Measurements from ENCODE around the gene C2CD2. TPM values are rescaled to one million over a fixed set of nuclear protein-coding genes. Genes with fewer than 3 reads are reported as not detected.

Gene C2CD2
- total RNA-seq, 1 donor from 2014 or later = 18.1 TPM

- DNase-seq (ENCODE audit: low spot score) = no peak
- no peak overlapping the region for H3K27ac Mint-ChIP-seq (ENCODE audit: unreplicated experiment)
- TF ChIP-seq CTCF (IDR thresholded peaks at IDR 0.05) = no peak
- H3K4me3 Mint-ChIP-seq (ENCODE audit: unreplicated experiment) = no peak overlapping the region
- no peaks in the 10 kb centered on the region for H3K27me3 Mint-ChIP-seq (ENCODE audit: low read depth)
- H3K4me1 Mint-ChIP-seq (ENCODE audit: low read depth) = peaks cover 6% of the 10 kb centered on the region
- peaks cover 13% of the 10 kb centered on the region for H3K9me3 Mint-ChIP-seq (ENCODE audit: low read depth)
- peaks cover 12% of the 10 kb centered on the region for H3K36me3 Mint-ChIP-seq (ENCODE audit: low read depth)
Measured at GRCh38 chr21:41845310-41846032, 108.3 kb downstream of the C2CD2 start.

GRCh38 chr21:41843584-41843983, 110.2 kb downstream of the C2CD2 start:
- peaks cover 15% of the 10 kb centered on the region for H3K9me3 Mint-ChIP-seq (ENCODE audit: low read depth)
- no peaks in the 10 kb centered on the region for H3K27me3 Mint-ChIP-seq (ENCODE audit: low read depth)
- no peak for TF ChIP-seq CTCF (IDR thresholded peaks at IDR 0.05)
- no peak overlapping the region for H3K4me3 Mint-ChIP-seq (ENCODE audit: unreplicated experiment)
- H3K27ac Mint-ChIP-seq (ENCODE audit: unreplicated experiment) = no peak overlapping the region
- DNase-seq (ENCODE audit: low spot score) = no peak
- peaks cover 6% of the 10 kb centered on the region for H3K4me1 Mint-ChIP-seq (ENCODE audit: low read depth)
- H3K36me3 Mint-ChIP-seq (ENCODE audit: low read depth) = peaks cover 16% of the 10 kb centered on the region

GRCh38 chr21:41840880-41841279, 112.9 kb downstream of the C2CD2 start:
- Mint-ChIP-seq H3K27ac (ENCODE audit: unreplicated experiment) (no peak overlapping the region), H3K4me1 (ENCODE audit: low read depth) (peaks cover 6% of the 10 kb centered on the region), H3K36me3 (ENCODE audit: low read depth) (peaks cover 26% of the 10 kb centered on the region), H3K4me3 (ENCODE audit: unreplicated experiment) (no peak overlapping the region), H3K9me3 (ENCODE audit: low read depth) (peaks cover 15% of the 10 kb centered on the region), H3K27me3 (ENCODE audit: low read depth) (no peaks in the 10 kb centered on the region)
- DNase-seq (ENCODE audit: low spot score) = no peak
- TF ChIP-seq CTCF (IDR thresholded peaks at IDR 0.05) = no peak

- TF ChIP-seq CTCF (IDR thresholded peaks at IDR 0.05) = no peak
- H3K36me3 Mint-ChIP-seq (ENCODE audit: low read depth) = peaks cover 32% of the 10 kb centered on the region
- H3K4me3 Mint-ChIP-seq (ENCODE audit: unreplicated experiment) = no peak overlapping the region
- peaks cover 6% of the 10 kb centered on the region for H3K4me1 Mint-ChIP-seq (ENCODE audit: low read depth)
- DNase-seq (ENCODE audit: low spot score) = no peak
- H3K27me3 Mint-ChIP-seq (ENCODE audit: low read depth) = no peaks in the 10 kb centered on the region
- H3K9me3 Mint-ChIP-seq (ENCODE audit: low read depth) = peaks cover 15% of the 10 kb centered on the region
- H3K27ac Mint-ChIP-seq (ENCODE audit: unreplicated experiment) = no peak overlapping the region
Measured at GRCh38 chr21:41839387-41840000, 114.3 kb downstream of the C2CD2 start.

- Mint-ChIP-seq H3K4me1 (ENCODE audit: low read depth) (no peaks in the 10 kb centered on the region), H3K4me3 (ENCODE audit: unreplicated experiment) (no peak overlapping the region), H3K27ac (ENCODE audit: unreplicated experiment) (no peak overlapping the region), H3K9me3 (ENCODE audit: low read depth) (peaks cover 15% of the 10 kb centered on the region), H3K27me3 (ENCODE audit: low read depth) (no peaks in the 10 kb centered on the region), H3K36me3 (ENCODE audit: low read depth) (peaks cover 30% of the 10 kb centered on the region)
- TF ChIP-seq CTCF (IDR thresholded peaks at IDR 0.05) = no peak
- no peak for DNase-seq (ENCODE audit: low spot score)
Measured at GRCh38 chr21:41837756-41838297, 116.0 kb downstream of the C2CD2 start.

All from chondrocyte (in vitro differentiated cells).